ENCODE results near the gene KRT1.

DNA sequence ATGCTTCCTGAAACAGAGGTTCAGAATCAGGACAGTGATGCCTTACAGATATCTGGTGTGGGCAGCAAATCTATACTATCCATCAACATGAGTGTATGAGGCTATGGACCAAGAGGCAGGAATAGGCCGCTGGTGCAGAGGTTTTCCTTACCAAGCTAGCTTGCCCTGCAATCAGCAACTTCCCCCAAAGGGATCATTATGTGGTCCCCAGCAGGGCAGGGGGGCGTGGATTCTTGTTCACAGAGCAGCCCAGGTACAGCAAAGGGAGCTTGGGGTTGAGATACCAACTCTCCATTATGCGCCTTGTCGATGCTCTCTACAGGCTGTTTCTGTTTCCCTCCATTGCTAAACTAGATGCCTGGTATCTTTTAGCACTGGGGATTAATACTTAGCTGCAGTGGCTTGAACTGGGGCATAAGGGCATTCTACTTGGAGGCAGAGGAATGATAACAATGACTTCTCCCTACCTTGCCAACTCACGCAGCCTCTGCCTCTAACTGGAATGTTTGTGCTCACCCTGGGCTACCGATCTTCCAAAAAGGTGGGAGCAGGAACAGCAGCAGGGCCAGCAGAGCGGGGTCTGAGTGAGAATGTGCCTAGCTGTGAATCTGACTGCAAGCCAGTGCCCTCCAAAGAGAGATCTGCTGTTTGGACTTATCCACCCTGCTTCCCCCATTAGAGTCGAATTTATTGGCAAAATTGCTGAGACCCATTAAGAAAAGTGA lies 10.3 kb upstream of the KRT1 start:
- no peak for TF ChIP-seq YY1 (IDR thresholded peaks at IDR 0.05; ENCODE audit: insufficient read depth, insufficient read length)
- no peak for TF ChIP-seq ZNF274 (IDR thresholded peaks at IDR 0.05; ENCODE audit: low read depth, low read length)
